SU-DHL-6 (cell line): Measurements from ENCODE around the gene MRPS2.

Experiments
- CTCF ChIP-seq: fragments of 200-600 bp; sonication (generic); IDR thresholded peaks from one replicate; pipeline ENCODE4 v1.5.1; 2017; ENCODE audit warnings: antibody characterized with exemption, mild to moderate bottlenecking, low read length, moderate library complexity; ENCODE audit not compliant: insufficient read depth, poor library complexity, severe bottlenecking
- EZH2phosphoT487 ChIP-seq: fragments of 200-600 bp; sonication (generic), shearing (Covaris generic); conservative IDR thresholded peaks from 2 replicates; pipeline ENCODE4 v1.6.1; 2018; ENCODE audit warnings: mild to moderate bottlenecking, antibody characterized with exemption, low read length, moderate library complexity, mixed read lengths

- TF ChIP-seq EZH2phosphoT487 (no peak), CTCF (no peak)
Observed at GRCh38 chr9:135490980-135491464, 9.5 kb upstream of the MRPS2 start.
